ENCODE results near the gene BRF1.

DNA sequence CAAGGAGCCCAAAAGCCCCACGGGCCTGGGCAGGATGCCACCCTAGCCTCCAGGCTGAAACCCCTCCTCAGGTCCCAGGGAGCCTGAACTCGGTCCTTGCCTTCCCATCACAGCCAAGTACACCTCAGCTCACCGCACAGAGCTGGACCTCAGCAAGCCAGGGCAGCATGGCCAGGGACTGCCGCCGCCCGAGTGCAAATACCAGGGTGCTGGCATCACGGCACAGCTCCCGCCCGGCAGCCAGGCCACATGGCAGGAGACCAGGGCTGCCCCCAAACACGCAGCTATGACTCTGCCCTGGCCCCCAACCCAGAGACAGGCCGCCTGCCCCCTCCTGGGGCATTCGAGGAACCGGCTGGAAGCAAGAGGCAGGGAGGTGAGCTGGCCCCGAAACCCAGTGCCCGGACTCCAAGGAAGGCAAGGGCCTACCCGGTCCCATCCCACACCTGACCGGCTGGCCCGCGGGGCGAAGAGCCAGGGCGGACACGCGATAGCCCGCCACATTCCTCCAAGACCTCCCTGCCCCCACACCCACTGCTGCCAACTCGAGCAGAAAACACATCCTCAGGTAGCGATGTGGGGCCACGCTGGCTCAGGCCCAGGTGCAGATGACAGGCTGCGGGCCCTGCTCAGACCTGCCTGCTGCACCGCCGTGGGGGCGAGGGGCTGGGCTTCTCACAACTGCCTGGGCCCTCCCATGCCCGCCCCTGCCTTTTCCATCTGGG is 134.9 kb downstream of the BRF1 start:
- TF ChIP-seq, protein P1, sequence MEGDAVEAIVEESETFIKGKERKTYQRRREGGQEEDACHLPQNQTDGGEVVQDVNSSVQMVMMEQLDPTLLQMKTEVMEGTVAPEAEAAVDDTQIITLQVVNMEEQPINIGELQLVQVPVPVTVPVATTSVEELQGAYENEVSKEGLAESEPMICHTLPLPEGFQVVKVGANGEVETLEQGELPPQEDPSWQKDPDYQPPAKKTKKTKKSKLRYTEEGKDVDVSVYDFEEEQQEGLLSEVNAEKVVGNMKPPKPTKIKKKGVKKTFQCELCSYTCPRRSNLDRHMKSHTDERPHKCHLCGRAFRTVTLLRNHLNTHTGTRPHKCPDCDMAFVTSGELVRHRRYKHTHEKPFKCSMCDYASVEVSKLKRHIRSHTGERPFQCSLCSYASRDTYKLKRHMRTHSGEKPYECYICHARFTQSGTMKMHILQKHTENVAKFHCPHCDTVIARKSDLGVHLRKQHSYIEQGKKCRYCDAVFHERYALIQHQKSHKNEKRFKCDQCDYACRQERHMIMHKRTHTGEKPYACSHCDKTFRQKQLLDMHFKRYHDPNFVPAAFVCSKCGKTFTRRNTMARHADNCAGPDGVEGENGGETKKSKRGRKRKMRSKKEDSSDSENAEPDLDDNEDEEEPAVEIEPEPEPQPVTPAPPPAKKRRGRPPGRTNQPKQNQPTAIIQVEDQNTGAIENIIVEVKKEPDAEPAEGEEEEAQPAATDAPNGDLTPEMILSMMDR (conservative IDR thresholded peaks at IDR 0.05 in 1 of 2, IDR thresholded peaks at IDR 0.05 in 1 of 2; ENCODE audit: low read depth in 1 of 2, low read length in 2 of 2) = no peak
- no peak for TF ChIP-seq EZH2 (IDR thresholded peaks at IDR 0.05; ENCODE audit: low read length, missing control alignments)

All from fibroblast of lung (primary cell).